GM21360 (cell line): Measurements from ENCODE around the gene ITGB3.

Source experiments
- ATAC-seq: cut with Tn5 transposase; IDR thresholded peaks from one replicate; pipeline ENCODE4 v1.9.1; 2021; ENCODE audit warnings: mild to moderate bottlenecking, moderate library complexity; ENCODE audit not compliant: unreplicated experiment

The ITGB3 gene

GRCh38 chr17:47325176-47325575 is 71.5 kb downstream of the ITGB3 start:
- no peak for ATAC-seq

DNA sequence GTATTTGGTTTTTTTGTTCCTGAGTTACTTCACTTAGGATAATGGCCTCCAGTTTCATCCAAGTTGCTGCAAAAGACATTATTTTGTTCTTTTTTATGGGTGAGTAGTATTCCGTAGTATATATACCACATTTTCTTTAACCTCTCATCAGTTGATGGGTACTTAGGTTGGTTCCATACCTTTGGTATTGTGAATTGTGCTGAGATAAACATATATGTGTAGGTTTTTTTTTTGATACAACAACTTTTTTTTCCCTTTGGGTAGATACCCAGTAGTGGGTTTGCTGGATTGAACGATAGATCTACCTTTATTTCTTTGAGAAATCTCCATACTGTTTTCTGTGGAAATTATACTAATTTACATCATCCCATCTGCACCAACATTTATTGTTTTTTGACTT is 76.9 kb downstream of the ITGB3 start:
- ATAC-seq = no peak

DNA sequence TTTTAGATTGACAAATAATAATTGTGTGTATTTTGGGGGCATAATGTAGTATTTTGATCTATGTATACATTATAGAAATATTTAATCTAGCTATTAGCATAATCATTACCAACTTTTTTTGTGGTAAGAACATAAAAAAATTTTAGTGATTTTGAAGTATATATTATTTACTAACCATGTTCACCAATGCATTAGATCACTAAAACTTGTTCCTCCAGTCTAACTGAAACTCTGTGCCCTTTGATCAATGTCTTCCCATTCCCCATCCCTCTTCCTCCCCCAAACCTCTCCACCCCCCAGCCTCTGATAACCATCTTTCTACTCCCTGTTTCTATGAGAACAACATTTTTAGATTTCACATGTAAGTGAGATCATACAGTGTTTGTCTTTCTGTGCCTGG is 78.7 kb downstream of the ITGB3 start:
- no peak for ATAC-seq

- no peak for ATAC-seq
Measured at GRCh38 chr17:47335101-47335936, 81.7 kb downstream of the ITGB3 start.

- ATAC-seq = no peak
Measured at GRCh38 chr17:47338026-47338425, 84.4 kb downstream of the ITGB3 start.

GRCh38 chr17:47352848-47353247 is 99.2 kb downstream of the ITGB3 start:
- no peak for ATAC-seq

DNA sequence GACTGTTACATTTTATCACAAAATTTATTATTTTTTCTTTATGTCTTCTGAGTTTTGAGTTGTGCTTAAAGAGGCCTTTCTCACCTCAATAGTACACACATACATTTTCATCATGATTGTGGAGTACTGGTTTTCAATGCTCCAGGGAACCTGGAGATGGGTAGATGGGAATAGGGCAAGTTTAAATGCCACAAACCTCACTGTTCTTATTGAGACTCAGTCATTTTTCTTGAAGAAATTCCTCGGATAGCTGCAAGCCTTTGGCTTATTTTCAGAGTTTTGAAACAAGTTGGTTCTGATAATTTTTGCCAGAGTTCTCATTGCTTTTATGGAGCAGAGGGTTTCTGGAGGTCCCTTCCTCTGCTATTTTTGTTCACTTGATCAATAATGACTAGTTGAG is 105.0 kb downstream of the ITGB3 start:
- ATAC-seq = no peak
